Loucy (cell line): Measurements from ENCODE around the gene SLCO4A1.

ENCODE experiments used
- H2AFZ ChIP-seq: fragments of 200-600 bp; sonication (generic); 2 replicates; pipeline ENCODE4 v1.6.0; 2016; ENCODE audit warnings: antibody characterized with exemption, mild to moderate bottlenecking, low read length, moderate library complexity
- H3F3A ChIP-seq: fragments of 200-600 bp; 2 replicates; pipeline ENCODE4 v1.6.0; 2016; ENCODE audit warnings: antibody characterized with exemption, low read depth, mild to moderate bottlenecking
- H3K27me3 ChIP-seq: fragments of 200-600 bp; sonication (generic); 2 replicates; pipeline ENCODE4 v1.6.1; 2014; ENCODE audit warnings: low read length, mild to moderate bottlenecking; ENCODE audit not compliant: insufficient read depth, poor library complexity, severe bottlenecking
- H3K36me3 ChIP-seq: fragments of 200-600 bp; sonication (generic); 2 replicates; pipeline ENCODE4 v1.6.1; 2016; ENCODE audit warnings: low read length; ENCODE audit not compliant: insufficient read depth
- H3K4me1 ChIP-seq: fragments of 200-600 bp; sonication (generic); 2 replicates; pipeline ENCODE4 v1.5.1; 2014; ENCODE audit warnings: low read length, mild to moderate bottlenecking; ENCODE audit not compliant: insufficient read depth, poor library complexity, severe bottlenecking
- H3K4me2 ChIP-seq: fragments of 200-600 bp; sonication (generic); 2 replicates; pipeline ENCODE4 v1.6.0; 2014; ENCODE audit warnings: antibody characterized with exemption, low read length, low read depth, mild to moderate bottlenecking; ENCODE audit not compliant: poor library complexity, severe bottlenecking
- H3K4me3 ChIP-seq: fragments of 200-600 bp; sonication (generic); 2 replicates; pipeline ENCODE4 v1.5.1; 2014; ENCODE audit warnings: low read length, mild to moderate bottlenecking, mixed read lengths; ENCODE audit not compliant: poor library complexity, severe bottlenecking
- H3K79me2 ChIP-seq: fragments of 200-600 bp; sonication (generic); 2 replicates; pipeline ENCODE4 v1.6.1; 2014; ENCODE audit warnings: low read length; ENCODE audit not compliant: insufficient read depth
- H3K9ac ChIP-seq: fragments of 200-600 bp; sonication (generic); 2 replicates; pipeline ENCODE4 v1.6.0; 2014; ENCODE audit warnings: mild to moderate bottlenecking, low read depth, low read length, moderate library complexity; ENCODE audit not compliant: poor library complexity, severe bottlenecking
- H3K9me2 ChIP-seq: fragments of 200-600 bp; sonication (generic); replicated peaks from 2 replicates; pipeline ENCODE4 v1.6.1; 2016; ENCODE audit warnings: low read depth, low read length, mixed read lengths
- H3K9me3 ChIP-seq: fragments of 200-600 bp; sonication (generic); 2 replicates; pipeline ENCODE4 v1.6.1; 2014; ENCODE audit warnings: mild to moderate bottlenecking, antibody characterized with exemption, low read length, low read depth; ENCODE audit not compliant: insufficient read depth
- H4K20me1 ChIP-seq: fragments of 200-600 bp; sonication (generic); 2 replicates; pipeline ENCODE4 v1.6.0; 2014; ENCODE audit warnings: antibody characterized with exemption, low read length, mild to moderate bottlenecking; ENCODE audit not compliant: insufficient read depth, poor library complexity, severe bottlenecking
- CTCF ChIP-seq: fragments of 200-600 bp; sonication (generic); conservative IDR thresholded peaks from 2 replicates; pipeline ENCODE4 v1.5.1; 2014; ENCODE audit warnings: mild to moderate bottlenecking, antibody characterized with exemption, low read length
- EZH2phosphoT487 ChIP-seq: fragments of 200-600 bp; IDR thresholded peaks from 2 replicates; pipeline ENCODE4 v1.6.1; 2018; ENCODE audit warnings: antibody characterized with exemption, mild to moderate bottlenecking, moderate library complexity, borderline replicate concordance

SLCO4A1 gene

GRCh38 chr20:62715201-62715600 lies 72.9 kb downstream of the SLCO4A1 start:
- Histone ChIP-seq H3K9ac (no peak overlapping the region), H3K4me3 (no peak overlapping the region), H3K9me3 (no peaks in the 10 kb centered on the region), H3K9me2 (no peaks in the 10 kb centered on the region), H2AFZ (no peak overlapping the region), H4K20me1 (no peaks in the 10 kb centered on the region), H3K4me1 (no peaks in the 10 kb centered on the region), H3K27me3 (no peaks in the 10 kb centered on the region), H3K79me2 (no peaks in the 10 kb centered on the region), H3K4me2 (no peak overlapping the region), H3K36me3 (no peaks in the 10 kb centered on the region), H3F3A (no peaks in the 10 kb centered on the region)
- TF ChIP-seq EZH2phosphoT487 (no peak), CTCF (no peak)

GRCh38 chr20:62716198-62716940 lies 74.1 kb downstream of the SLCO4A1 start:
- TF ChIP-seq EZH2phosphoT487 = no peak
- TF ChIP-seq CTCF = no peak
- Histone ChIP-seq H2AFZ (no peak overlapping the region), H3K9ac (no peak overlapping the region), H4K20me1 (no peaks in the 10 kb centered on the region), H3K4me3 (no peak overlapping the region), H3K36me3 (no peaks in the 10 kb centered on the region), H3K4me2 (no peak overlapping the region), H3K9me2 (no peaks in the 10 kb centered on the region), H3K9me3 (peaks cover 9% of the 10 kb centered on the region; the same call in 1 of the 2 replicates), H3F3A (no peaks in the 10 kb centered on the region), H3K4me1 (no peaks in the 10 kb centered on the region), H3K79me2 (no peaks in the 10 kb centered on the region), H3K27me3 (no peaks in the 10 kb centered on the region)

- Histone ChIP-seq H3K9ac (no peak overlapping the region), H3K27me3 (no peaks in the 10 kb centered on the region), H3K36me3 (no peaks in the 10 kb centered on the region), H3K4me1 (no peaks in the 10 kb centered on the region), H2AFZ (no peak overlapping the region), H3K4me3 (no peak overlapping the region), H3F3A (no peaks in the 10 kb centered on the region), H3K79me2 (no peaks in the 10 kb centered on the region), H4K20me1 (no peaks in the 10 kb centered on the region), H3K9me2 (no peaks in the 10 kb centered on the region), H3K9me3 (peaks cover 12% of the 10 kb centered on the region; the same call in 1 of the 2 replicates), H3K4me2 (no peak overlapping the region)
- TF ChIP-seq CTCF = no peak
- TF ChIP-seq EZH2phosphoT487 = no peak
Observed at GRCh38 chr20:62716941-62717310, 74.6 kb downstream of the SLCO4A1 start.
